LNCAP (cell line): ENCODE data around the gene METAP1D.

ENCODE experiments used
- CTCF ChIP-seq: fragments of 450-650 bp; IDR thresholded peaks from 2 replicates; pipeline ENCODE4 v1.5.1; 2017; ENCODE audit warnings: mild to moderate bottlenecking

METAP1D gene

DNA sequence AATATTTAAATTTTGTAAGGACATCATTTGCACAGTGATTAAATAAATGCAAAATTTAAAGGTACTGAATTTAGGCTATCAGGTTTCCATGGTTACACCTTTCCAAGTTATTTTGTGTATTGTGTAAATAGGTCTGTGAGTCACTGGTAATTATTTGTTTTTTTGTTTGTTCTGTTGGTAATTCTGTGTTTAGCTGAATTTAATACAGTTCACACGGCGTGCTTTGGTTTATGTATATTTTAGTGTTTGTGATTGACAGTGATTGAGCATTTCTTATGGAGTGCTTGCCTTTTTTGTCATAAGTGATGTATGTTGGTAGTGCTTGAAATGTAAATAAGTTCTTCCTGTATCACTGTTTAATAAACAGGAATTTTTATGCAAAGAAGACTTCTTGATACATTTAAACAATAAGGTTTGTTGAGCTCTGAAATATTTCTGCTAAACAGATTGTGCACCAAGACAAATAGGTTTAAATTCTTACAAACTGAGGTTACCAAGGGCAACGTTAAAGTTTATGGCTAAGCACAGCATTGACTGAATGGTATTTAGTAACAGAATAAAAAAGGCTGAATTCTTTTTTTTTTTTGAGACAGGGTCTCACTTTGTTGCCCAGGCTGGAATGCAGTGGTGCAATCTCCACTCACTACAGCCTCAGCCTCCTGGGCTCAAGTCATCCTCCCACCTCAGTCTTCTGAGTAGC is 47.3 kb downstream of the METAP1D start:
- no peak for TF ChIP-seq CTCF

DNA sequence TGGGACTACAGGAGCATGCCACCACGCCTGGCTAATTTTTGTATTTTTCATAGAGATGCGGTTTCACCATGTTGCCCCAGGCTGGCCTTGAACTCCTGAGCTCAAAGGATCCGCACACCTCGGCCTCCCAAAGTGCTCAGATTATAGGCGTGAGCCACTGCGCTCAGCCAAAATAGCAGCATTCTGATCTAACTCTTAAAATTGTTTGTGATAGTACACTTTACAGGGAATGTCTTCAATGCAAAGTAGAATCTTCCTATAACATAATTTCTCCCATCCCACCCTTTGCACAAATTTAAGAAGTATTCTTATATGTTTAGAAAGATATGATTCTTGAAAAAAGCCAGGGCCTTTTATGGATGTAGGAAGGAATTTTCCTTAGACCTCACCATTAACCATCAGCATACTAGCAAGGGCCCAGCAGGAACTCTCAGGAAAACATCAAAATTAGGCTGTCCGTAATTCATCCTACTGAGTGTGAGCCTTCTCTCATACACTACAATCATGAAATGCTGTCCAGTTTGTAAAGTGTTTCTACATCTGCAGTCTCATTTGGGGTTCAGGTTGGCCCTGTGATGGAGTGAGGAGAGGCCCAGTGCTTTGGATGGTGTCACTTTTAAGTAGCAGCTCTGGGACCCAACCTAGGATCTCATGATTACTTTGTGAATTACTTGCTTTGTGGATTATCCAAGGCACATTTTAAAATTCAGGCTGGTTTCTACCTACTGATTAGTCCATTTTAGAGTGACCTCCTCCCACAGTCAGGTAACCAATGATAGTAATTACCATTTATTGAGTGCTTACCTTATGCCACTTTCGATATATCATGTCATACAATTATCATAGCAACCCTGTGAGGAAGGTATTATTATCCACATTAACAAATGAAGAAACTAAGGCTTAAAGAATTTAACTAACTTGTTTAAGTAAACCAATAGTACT is 48.1 kb downstream of the METAP1D start:
- no peak for TF ChIP-seq CTCF

DNA sequence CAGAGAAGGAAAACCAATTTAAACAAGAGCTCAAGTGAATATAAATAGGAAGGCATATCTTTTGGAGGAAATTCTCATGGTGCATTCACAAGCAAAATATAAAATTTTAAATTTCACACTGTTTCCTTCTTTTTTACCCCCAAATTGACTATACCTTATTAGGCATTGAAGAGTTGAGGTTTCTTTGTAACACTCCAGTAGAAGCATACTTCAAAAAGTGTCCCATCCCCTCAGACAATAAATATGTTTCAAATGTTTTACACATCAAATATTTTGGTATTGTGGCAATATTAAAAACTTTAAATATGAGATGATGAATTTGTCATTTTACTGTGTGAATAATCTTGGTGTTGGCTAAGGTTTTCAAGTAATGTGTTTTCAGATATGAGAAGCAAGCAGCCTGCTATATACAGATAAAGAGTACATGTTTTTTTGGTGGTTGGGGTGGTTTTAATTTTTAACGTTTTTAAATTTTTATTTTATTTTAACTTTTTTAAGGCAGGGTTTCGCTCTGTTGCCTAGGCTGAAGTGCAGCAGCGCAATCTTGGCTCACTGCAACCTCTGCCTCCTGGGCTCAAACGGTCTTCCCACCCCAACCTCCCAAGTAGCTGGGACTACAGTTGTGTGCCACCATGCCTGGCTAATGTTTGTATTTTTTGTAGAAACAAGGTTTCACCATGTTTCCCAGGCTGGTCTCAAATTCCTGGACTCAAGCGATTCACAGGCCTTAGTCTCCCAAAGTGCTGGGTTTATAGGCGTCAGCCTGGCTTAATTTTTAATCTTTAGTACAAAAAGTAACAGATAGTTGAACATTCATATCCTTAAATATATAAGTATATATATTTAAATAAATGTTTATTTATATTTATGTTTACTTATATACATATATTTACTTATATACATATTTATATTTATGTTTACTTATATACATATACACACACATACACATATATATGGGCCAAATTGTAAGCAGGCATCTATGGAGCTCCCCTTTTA is 49.1 kb downstream of the METAP1D start:
- TF ChIP-seq CTCF, result no peak

- no peak for TF ChIP-seq CTCF
Observed at GRCh38 chr2:172049567-172050120, 49.9 kb downstream of the METAP1D start.

GRCh38 chr2:172050479-172051125 is 50.8 kb downstream of the METAP1D start:
- no peak for TF ChIP-seq CTCF

DNA sequence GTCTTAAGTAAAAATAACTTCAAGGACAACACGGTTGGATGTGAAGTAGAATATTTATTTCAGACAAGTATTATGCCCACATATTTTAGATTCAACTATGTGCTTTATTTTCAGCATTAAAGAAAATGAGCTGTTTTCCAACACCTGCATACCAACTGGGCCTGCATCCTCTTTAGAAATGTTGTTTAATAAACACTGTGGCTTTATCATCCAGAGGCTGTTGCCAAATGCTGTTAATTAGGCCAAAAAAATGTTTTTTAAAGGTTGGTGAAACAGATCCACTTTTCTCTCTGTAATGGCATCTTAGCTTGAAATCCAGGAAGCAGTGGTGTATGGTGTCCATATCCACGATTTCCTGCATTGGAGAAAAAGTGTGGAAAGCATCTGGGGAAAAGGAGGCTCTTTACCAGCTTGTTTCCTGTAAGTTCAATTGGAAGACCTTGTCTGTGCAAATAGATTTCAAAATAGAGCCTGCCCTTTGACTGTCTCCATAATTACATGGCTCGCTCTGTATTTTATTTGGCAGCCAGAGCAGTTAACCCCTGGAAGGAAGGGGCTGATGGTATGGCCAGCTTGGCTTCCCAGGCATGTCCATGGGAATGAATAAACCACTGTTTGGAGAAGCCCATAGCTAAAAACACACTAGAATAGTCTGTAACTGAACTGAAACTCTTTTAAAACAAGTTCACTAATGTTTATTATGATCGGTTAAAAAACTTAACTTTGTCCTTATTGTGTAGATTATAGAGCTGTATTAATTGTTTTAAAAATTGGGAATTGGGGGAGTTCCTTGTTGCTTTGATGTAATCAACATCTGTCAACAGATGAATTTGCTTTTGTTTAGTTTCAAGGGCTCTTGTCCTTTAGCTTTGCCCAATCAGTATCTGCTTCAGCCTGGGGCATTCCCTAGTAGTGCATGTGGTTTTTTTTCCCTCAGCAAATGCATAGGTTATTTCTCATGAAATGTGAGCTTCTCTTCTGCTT is 52.5 kb downstream of the METAP1D start:
- no peak for TF ChIP-seq CTCF
